ENCODE results near the gene ACACA.
"Not testable (repeated sequence)": the region's sequence is repeated elsewhere in the genome, so short reads cannot be mapped to it uniquely, and the experiment has no call there.

ACACA gene

DNA sequence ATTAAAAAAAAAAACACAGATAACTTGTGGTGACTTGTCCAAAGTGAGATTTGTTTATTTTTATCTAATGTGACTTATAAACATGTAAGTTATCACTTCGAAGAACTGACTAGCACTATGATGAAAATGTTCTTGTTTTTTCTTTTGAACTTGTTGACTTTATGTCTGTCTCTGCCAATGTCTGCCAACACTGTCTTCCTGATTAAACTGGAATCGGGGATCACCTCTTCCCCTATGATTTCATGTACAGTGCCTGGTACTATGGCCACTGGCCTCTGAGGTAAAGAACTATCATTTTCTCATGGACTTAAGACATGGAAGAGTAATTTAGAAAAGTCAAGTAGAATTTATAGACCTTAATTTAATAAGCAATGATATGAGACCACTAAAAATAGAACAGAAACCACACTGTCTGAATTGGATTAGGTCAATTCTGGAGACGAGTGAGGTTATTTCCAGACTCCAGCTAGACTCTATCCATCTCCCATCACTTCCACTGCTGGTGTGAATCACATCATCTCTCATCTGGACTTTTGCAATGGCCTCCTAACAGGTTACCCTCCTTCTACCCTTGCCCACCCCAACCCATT is 22.0 kb downstream of the ACACA start:
- Histone ChIP-seq H3K4me1 (ENCODE audit: insufficient read depth, low read length) (peaks cover 7% of the 10 kb centered on the region; the same call in 1 of the 2 replicates), H3K9me3 (ENCODE audit: control insufficient read depth, insufficient read depth, low read length) (no peaks in the 10 kb centered on the region), H3K36me3 (ENCODE audit: insufficient read depth, low read length) (no peaks in the 10 kb centered on the region), H3K9ac (ENCODE audit: low read depth, low read length) (no peak overlapping the region)

DNA sequence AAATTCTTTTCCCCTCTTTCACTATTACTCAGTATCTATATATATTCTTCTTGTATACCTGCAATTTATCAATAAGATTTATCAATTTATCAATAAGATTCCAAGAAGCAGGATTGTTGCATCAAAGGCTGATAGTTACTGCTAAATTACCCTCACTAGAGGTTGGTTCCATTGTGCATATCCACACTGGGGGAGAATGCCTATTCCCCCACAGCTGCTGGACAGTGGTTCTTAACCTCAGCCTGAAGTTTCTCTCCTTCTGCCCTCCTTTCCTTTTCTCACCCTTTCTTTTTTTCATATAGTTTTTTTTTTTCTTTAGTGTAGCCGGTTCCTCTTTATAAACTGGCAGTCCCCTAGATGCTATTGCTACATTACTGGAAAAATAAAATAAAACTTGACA is 24.6 kb downstream of the ACACA start:
- no peaks in the 10 kb centered on the region for H3K36me3 ChIP-seq (ENCODE audit: insufficient read depth, low read length)
- no peaks in the 10 kb centered on the region for H3K4me1 ChIP-seq (ENCODE audit: insufficient read depth, low read length)
- no peak overlapping the region for H3K9ac ChIP-seq (ENCODE audit: low read depth, low read length)
- H3K9me3 ChIP-seq (ENCODE audit: control insufficient read depth, insufficient read depth, low read length): no peaks in the 10 kb centered on the region

DNA sequence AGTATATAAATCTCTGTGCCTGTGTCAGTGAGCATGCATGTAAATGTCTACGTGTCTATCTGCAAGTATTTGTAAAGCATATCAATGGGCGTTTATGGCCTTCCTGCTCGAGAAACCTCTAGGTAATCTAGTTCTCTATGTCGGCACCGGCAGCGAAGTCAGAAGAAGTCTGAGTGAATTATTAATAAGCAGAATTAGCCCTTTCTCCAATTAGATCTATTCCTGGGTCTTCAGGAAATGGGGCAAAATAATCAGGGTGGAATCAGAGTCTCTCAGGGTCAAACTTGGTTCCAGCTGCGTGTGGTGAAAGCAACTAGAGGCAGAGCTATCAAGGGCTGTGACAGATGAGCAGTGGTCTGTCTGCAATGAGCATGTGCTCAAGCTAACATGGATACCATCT is 30.9 kb downstream of the ACACA start, which contains the start of gene C17orf78:
Gene C17orf78 (plus strand): TSS at position 280 of the 400 bp plus-strand sequence. CDS start 108 bp downstream, at position 388.
- Histone ChIP-seq H3K36me3 (ENCODE audit: insufficient read depth, low read length) (no peaks in the 10 kb centered on the region), H3K9me3 (ENCODE audit: control insufficient read depth, insufficient read depth, low read length) (no peaks in the 10 kb centered on the region), H3K9ac (ENCODE audit: low read depth, low read length) (no peak within 1 kb of the TSS), H3K4me1 (ENCODE audit: insufficient read depth, low read length) (peaks cover 4% of the 10 kb centered on the region; the same call in 1 of the 2 replicates)

DNA sequence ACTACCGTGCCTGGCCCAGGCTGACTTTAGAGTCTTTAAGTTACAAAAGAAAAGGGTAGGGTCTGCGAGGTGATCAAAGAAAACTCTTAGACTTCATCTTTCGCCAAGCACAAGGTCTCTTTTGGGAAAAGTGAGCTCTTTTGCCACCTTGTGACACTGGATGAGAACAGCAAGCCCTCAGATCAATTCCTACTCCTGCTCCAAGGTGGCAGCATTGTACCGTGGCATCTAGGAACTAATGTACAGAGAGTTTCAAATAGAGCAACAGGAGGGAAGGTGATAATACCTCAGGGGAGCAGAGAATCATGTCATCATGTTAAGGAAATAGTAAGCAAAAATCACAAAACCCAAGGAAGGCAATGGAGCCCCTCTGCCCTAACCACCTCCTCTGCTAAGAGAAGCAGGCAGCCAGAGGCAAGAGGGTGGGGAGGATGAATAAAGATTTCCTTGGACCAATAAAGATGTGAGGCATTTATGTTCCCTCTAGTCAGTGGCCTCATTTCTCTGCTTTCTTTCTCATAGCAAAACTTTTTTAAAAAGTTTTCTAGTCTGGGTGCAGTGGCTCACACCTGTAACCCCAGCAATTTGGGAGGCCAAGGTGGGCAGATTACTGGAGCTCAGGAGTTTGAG is 33.0 kb downstream of the ACACA start:
- H3K9me3 ChIP-seq (ENCODE audit: control insufficient read depth, insufficient read depth, low read length): no peaks in the 10 kb centered on the region
- H3K9ac ChIP-seq (ENCODE audit: low read depth, low read length): no peak overlapping the region
- peaks cover 4% of the 10 kb centered on the region; the same call in 1 of the 2 replicates for H3K4me1 ChIP-seq (ENCODE audit: insufficient read depth, low read length)
- H3K36me3 ChIP-seq (ENCODE audit: insufficient read depth, low read length): no peaks in the 10 kb centered on the region

DNA sequence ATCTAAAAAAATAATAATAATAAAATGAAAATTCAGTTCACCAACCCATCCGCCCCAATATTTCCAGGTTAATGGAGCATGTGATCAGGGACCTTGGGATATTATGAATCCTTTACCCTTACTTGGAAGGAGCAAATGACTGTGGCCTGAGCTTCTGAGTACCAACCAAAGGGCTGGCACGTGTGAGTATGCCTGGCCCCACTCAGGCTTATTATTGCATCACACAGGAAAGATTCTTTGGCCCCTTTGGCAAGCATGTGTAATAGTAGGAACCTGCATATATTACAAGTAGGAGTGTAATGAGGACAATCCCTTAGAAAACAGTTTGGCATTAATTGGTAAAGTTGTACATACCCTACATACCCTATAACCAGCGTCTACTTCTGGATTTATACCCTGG is 38.1 kb downstream of the ACACA start:
- Histone ChIP-seq H3K36me3 (ENCODE audit: insufficient read depth, low read length) (no peaks in the 10 kb centered on the region), H3K9ac (ENCODE audit: low read depth, low read length) (no peak overlapping the region)

DNA sequence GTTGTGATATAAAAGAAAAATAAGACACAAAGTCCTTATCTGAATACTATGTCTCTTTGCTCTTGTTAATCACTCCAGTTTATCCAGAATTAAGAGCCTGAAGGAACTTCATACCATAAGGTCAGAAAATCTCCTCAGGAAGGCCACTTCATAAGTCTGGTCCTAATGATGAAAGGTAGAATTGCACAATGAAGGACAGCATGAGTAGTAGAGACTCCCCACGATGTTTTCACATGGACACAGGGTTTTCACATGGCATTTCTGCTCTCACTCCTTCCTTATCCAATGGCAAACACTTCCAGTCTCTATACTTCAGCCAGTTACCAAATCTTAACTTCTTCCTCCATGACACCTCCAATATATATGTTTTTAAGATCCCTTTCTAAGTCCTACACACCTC is 41.0 kb downstream of the ACACA start:
- Histone ChIP-seq H3K9me3 (ENCODE audit: control insufficient read depth, insufficient read depth, low read length) (no peaks in the 10 kb centered on the region), H3K9ac (ENCODE audit: low read depth, low read length) (no peak overlapping the region), H3K4me1 (ENCODE audit: insufficient read depth, low read length) (0 out of 2 replicates have a peak, but pooled peaks cover 1% of the 10 kb centered on the region), H3K36me3 (ENCODE audit: insufficient read depth, low read length) (no peaks in the 10 kb centered on the region)

More for the DNA sequence above, 38.1 kb downstream of the ACACA start:
- Histone ChIP-seq H3K4me1 (ENCODE audit: insufficient read depth, low read length) (peaks cover 4% of the 10 kb centered on the region; the same call in 1 of the 2 replicates), H3K9me3 (ENCODE audit: control insufficient read depth, insufficient read depth, low read length) (no peaks in the 10 kb centered on the region)

DNA sequence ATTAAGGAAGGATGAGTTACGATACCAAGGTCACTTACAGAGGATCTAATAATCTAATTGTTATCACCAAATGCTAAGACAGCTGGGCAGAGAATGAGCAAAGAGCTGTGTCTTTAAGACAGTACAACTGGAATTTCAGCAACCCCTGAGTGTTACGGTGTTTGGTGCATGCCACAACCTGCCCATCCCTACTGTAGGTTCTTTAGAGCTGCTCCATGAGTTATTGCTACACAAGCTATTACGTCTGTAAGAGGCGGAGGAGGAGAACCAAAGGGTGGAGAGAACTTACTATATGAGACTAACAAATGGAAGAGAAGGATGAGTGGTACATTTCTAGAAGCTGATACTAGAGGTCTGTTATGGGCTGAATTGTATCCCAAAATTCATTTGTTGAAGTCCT is 45.1 kb downstream of the ACACA start:
- H3K9ac ChIP-seq (ENCODE audit: low read depth, low read length): no peak overlapping the region

DNA sequence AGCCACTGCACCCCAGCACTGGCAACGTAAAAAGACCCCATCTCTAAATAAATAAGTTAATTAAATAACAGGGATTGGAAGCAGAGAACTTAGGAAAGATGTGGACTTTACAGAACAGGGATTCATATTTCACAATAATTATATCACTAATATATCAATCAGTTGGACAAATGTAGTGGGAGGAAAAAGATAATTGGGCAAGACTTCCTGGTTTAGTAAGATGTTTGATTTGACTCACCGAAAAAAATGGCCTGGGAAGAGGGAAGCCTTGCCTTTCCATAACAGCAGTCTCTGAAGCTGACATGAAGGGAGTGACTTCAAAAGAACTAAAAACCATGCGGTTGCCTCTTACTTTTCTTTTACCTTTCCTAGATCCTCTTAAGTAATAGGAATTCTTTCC is 46.0 kb downstream of the ACACA start:
- H3K9ac ChIP-seq (ENCODE audit: low read depth, low read length): no peak overlapping the region
- no peaks in the 10 kb centered on the region for H3K9me3 ChIP-seq (ENCODE audit: control insufficient read depth, insufficient read depth, low read length)
- no peaks in the 10 kb centered on the region for H3K36me3 ChIP-seq (ENCODE audit: insufficient read depth, low read length)
- H3K4me1 ChIP-seq (ENCODE audit: insufficient read depth, low read length): peaks cover 22% of the 10 kb centered on the region

More for the DNA sequence above, 45.1 kb downstream of the ACACA start:
- Histone ChIP-seq H3K4me1 (ENCODE audit: insufficient read depth, low read length) (peaks cover 21% of the 10 kb centered on the region), H3K36me3 (ENCODE audit: insufficient read depth, low read length) (no peaks in the 10 kb centered on the region), H3K9me3 (ENCODE audit: control insufficient read depth, insufficient read depth, low read length) (no peaks in the 10 kb centered on the region)

DNA sequence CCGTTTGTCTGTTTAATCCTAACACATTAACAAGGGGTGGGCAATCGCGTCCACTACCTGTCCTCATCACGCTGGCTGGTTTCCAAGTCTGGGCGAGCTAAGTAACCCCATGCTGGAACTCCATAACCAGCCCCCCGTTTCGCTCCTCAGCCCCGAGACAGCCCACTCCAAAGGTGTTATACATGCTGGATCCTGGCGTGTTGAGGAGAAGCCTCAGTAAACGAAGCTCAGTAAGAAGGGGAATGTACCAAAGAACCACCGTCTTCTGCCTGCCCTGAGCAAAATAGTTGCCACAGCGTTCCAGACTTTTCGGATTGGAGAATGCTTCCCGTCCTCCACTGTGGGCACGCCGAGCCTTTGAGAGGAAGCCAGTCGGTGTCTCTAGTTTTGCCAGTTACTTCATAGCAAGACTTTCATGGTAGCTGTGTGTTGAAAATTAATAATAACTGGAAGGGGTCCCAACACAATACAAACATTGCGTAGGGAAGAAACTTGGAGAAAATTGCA is 46.9 kb downstream of the ACACA start:
- no peaks in the 10 kb centered on the region for H3K36me3 ChIP-seq (ENCODE audit: insufficient read depth, low read length)
- H3K9me3 ChIP-seq (ENCODE audit: control insufficient read depth, insufficient read depth, low read length): no peaks in the 10 kb centered on the region
- peak overlapping the region; percentile 59 for H3K9ac ChIP-seq (ENCODE audit: low read depth, low read length)
- peaks cover 22% of the 10 kb centered on the region for H3K4me1 ChIP-seq (ENCODE audit: insufficient read depth, low read length)

DNA sequence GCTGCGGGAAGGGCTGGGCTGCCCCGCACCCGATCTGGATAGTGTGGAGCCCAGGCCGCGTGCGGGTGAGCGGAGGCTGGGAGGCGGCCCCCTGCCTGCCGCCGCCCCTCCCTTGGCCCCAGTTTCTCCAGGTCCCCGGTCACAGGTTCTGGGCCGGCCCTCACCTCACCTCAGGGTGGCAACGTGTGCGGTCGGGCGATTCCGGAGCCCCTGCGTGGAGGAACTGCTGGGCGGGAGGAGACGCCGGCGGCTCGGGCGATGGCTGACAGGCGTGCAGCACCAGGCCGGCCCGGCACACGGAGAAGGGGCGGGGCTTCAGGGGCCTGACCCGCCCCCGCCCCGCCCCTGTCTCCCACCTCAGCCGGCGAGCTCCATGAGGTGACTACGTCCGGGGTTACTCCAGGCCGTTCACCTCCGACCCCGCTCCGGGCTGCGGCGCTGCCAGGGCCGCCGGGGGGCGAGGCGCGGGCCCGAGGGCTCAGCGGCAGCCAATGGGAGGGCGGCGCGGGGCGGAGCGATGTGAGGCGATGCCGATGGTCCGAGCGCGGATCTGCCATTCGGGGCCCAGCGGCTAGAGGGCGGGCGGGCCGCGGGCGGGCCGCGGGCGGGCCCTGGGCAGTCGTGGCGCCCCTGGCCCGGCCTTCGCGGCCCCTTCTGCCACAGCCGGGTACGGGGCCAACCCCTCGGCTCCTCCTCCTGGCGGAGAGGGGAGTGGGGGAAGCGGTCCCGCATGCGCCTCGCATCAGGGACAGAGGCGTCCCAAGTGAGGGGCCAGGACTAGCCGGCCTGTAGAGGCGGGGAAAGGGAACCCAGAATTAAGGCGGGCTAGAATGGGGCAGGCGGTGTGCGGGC is 47.6 kb downstream of the ACACA start:
- peaks cover 22% of the 10 kb centered on the region for H3K4me1 ChIP-seq (ENCODE audit: insufficient read depth, low read length)
- no peaks in the 10 kb centered on the region for H3K9me3 ChIP-seq (ENCODE audit: control insufficient read depth, insufficient read depth, low read length)
- H3K36me3 ChIP-seq (ENCODE audit: insufficient read depth, low read length): no peaks in the 10 kb centered on the region
- peak overlapping the region; percentile 95 for H3K9ac ChIP-seq (ENCODE audit: low read depth, low read length)

DNA sequence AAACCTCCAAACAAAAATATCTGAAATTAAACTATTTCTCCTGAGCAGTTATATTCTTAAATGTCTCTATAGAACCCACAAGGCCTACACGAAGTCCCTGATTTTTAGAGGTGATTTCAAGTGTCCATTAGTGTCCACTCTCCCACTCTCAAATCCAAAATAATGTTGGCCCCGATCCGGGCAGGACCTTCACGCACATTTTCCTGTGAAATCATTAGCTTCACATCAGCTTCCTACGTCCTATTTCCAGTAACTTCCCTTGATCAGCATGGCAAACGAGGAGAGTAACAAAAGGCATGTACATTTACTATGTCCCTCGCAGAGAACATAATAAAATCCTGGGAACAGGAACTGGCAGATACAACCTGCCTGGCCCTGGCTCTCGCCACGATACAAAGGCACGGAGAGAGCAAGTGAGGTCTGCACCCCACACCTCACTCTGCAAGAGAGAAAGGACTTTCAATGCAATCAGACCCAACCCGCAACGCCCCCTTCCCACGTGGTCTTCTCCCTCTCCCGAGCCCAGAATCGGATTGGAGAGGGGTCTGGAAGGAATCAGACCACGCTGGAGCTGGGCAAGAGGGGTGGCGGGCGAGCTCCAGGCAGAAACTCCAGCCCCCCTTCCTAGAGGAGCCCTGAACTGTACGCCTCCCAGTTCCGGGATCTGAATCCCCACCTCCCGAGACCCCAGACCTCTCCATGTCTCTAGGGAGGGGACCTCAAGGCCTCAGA is 48.4 kb downstream of the ACACA start:
- Histone ChIP-seq H3K9ac (ENCODE audit: low read depth, low read length) (peak overlapping the region; percentile 95), H3K36me3 (ENCODE audit: insufficient read depth, low read length) (no peaks in the 10 kb centered on the region), H3K4me1 (ENCODE audit: insufficient read depth, low read length) (peaks cover 22% of the 10 kb centered on the region), H3K9me3 (ENCODE audit: control insufficient read depth, insufficient read depth, low read length) (no peaks in the 10 kb centered on the region)

DNA sequence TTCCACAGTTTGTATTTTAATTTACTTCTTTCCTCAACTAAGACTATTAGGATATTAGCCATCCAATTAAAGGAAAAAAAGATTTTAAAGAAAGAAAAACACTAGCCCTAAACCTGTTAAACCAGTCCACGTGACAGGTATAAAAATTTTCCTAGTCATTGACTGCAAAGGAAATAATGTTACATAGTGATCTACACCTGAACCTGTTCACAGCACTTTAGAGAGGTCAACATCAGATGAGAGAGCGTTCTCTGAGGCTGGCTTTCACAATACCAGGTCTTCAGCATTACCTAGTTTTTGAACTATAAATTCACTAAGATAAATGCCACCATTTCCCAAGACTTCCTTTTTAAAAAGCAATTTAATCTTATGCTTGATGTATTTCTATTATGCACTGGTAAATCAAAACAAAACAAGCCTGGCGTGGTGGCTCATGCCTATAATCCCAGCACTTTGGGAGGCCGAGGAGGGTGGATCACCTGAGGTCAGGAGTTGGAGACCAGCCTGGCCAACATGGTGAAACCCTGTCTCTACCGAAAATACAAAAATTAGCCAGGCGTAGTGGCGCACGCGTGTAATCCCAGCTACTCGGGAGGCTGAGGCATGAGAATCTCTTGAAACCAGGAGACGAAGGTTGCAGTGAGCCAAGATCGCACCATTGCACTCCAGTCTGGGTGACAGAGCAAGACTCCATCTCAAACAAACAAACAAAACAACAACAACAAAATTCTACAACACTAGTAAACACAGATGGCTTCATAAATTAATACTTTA is 49.7 kb downstream of the ACACA start:
- Histone ChIP-seq H3K4me1 (ENCODE audit: insufficient read depth, low read length) (peaks cover 22% of the 10 kb centered on the region), H3K9ac (ENCODE audit: low read depth, low read length) (peak overlapping the region; percentile 95; the same call in 1 of the 2 replicates)
- not testable (repeated sequence) for H3K36me3 ChIP-seq (ENCODE audit: insufficient read depth, low read length); H3K9me3 ChIP-seq (ENCODE audit: control insufficient read depth, insufficient read depth, low read length)

DNA sequence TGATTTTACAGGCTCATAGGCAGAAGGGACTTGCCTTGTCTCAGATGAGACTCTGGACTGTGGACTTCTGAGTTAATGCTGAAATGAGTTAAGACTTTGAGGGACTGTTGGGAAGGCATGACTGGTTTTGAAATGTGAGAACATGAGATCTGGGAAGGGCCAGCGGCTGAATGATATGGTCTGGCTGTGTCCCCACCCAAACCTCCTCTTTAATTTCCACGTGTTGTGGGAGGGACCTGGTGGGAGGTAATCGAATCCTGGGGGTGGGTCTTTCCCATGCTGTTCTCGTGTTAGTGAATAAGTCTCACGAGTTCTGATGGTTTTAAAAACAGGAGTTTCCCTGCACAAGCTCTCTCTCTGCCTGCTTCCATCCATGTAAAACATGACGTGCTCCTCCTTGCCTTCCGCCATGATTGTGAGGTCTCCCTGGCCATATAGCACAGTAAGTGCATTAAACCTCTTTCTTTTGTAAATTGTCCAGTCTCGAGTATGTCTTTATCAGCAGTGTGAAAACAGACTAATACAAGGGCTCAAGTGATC is 59.7 kb downstream of the ACACA start:
- H3K9me3 ChIP-seq (ENCODE audit: control insufficient read depth, insufficient read depth, low read length); H3K36me3 ChIP-seq (ENCODE audit: insufficient read depth, low read length); H3K4me1 ChIP-seq (ENCODE audit: insufficient read depth, low read length); H3K9ac ChIP-seq (ENCODE audit: low read depth, low read length): not testable (repeated sequence)

All from ES-I3 (cell line).